GM19324 (cell line): ENCODE measurements around the gene MGST3.
"Not testable (repeated sequence)": the region's sequence is repeated elsewhere in the genome, so short reads cannot be mapped to it uniquely, and the experiment has no call there.

Experiments used
- ATAC-seq: cut with Tn5 transposase; IDR thresholded peaks from one replicate; pipeline ENCODE4 v1.9.1; 2021; ENCODE audit warnings: mild to moderate bottlenecking, moderate library complexity; ENCODE audit not compliant: unreplicated experiment, low FRiP score

Gene MGST3

GRCh38 chr1:165695031-165695430 is 64.0 kb downstream of the MGST3 start:
- ATAC-seq: no peak

- ATAC-seq: no peak
These were observed 65.6 kb downstream of the MGST3 start for GRCh38 chr1:165696625-165697100.

GRCh38 chr1:165697491-165697880 is 66.5 kb downstream of the MGST3 start:
- ATAC-seq: no peak

GRCh38 chr1:165697881-165698760 is 67.1 kb downstream of the MGST3 start, which contains the start of gene ALDH9A1:
Gene ALDH9A1, minus strand, starts transcription at chr1:165698562. Its CDS starts 4 bp downstream, at chr1:165698558.
- ATAC-seq: peak; percentile 93

- no peak for ATAC-seq
These were observed 67.7 kb downstream of the MGST3 start for GRCh38 chr1:165698761-165699052.

GRCh38 chr1:165699577-165699976 is 68.5 kb downstream of the MGST3 start:
- ATAC-seq: no peak

- not testable (repeated sequence) for ATAC-seq
These were observed 70.9 kb downstream of the MGST3 start for GRCh38 chr1:165701922-165702321.

- no peak for ATAC-seq
These were observed 72.6 kb downstream of the MGST3 start for GRCh38 chr1:165703648-165704047.
